Progenitor cell of endocrine pancreas (in vitro differentiated cells): ENCODE results near the gene PREP. TPM values are rescaled to one million over a fixed set of nuclear protein-coding genes. Genes with fewer than 3 reads are reported as not detected.

Experiments used
- DNase-seq: peaks from one replicate; pipeline ENCODE4 v3.0.0; 2021; ENCODE audit warnings: low spot score; ENCODE audit not compliant: unreplicated experiment
- H3K27ac Mint-ChIP-seq: 2 replicates; pipeline ENCODE4 v1.8.0; 2021; ENCODE audit warnings: mild to moderate bottlenecking, moderate library complexity, mixed read lengths
- H3K27me3 Mint-ChIP-seq: 2 replicates; pipeline ENCODE4 v1.8.0; 2021; ENCODE audit warnings: mixed read lengths
- H3K36me3 Mint-ChIP-seq: 2 replicates; pipeline ENCODE4 v1.8.0; 2022; ENCODE audit warnings: mixed read lengths; ENCODE audit not compliant: insufficient read depth
- H3K4me1 Mint-ChIP-seq: 2 replicates; pipeline ENCODE4 v1.8.0; 2021; ENCODE audit warnings: low read depth, mixed read lengths
- H3K4me3 Mint-ChIP-seq: 2 replicates; pipeline ENCODE4 v1.8.0; 2021; ENCODE audit warnings: low read depth, mild to moderate bottlenecking, moderate library complexity, mixed read lengths
- H3K9me3 Mint-ChIP-seq: 2 replicates; pipeline ENCODE4 v1.8.0; 2021; ENCODE audit warnings: low read depth, mixed read lengths
- total RNA-seq: library from RNA; stranded (reverse); gene quantifications from 2 replicates; pipeline ENCODE4 v1.2.1, GENCODE V29; 2021
- TF ChIP-seq, protein P1 (sequence below): fragments of 200-600 bp; sonication (generic); IDR thresholded peaks from one replicate; pipeline ENCODE4 v1.5.0; 2021; ENCODE audit warnings: antibody characterized with exemption, mild to moderate bottlenecking; ENCODE audit not compliant: unreplicated experiment

PREP gene
- total RNA-seq, 1 donor from 2014 or later, result 43.3 TPM

DNA sequence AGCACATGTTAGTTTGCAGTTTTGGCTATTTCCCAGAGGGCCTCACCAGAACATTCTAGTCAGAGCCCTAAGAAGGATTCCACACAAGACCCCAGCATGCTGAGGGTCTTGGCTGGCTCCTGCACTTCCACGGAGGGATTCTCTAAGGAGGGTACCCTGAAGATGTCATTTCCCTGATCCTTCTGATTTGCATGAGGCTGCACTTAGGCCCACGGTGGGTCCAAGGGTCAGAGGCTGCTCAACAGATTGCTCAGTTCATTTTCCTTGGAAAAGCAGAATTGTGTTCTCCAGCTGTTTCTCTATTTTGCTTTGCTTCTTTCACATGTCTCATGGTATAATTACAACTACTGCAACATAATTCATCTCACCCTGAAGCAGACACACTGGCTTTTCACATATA lies 22.2 kb downstream of the PREP start:
- Mint-ChIP-seq H3K27ac (no peak overlapping the region), H3K4me1 (peaks cover 15% of the 10 kb centered on the region), H3K36me3 (peaks cover 5% of the 10 kb centered on the region), H3K4me3 (no peak overlapping the region), H3K27me3 (no peaks in the 10 kb centered on the region), H3K9me3 (no peaks in the 10 kb centered on the region)
- DNase-seq, result no peak
- TF ChIP-seq, protein P1, sequence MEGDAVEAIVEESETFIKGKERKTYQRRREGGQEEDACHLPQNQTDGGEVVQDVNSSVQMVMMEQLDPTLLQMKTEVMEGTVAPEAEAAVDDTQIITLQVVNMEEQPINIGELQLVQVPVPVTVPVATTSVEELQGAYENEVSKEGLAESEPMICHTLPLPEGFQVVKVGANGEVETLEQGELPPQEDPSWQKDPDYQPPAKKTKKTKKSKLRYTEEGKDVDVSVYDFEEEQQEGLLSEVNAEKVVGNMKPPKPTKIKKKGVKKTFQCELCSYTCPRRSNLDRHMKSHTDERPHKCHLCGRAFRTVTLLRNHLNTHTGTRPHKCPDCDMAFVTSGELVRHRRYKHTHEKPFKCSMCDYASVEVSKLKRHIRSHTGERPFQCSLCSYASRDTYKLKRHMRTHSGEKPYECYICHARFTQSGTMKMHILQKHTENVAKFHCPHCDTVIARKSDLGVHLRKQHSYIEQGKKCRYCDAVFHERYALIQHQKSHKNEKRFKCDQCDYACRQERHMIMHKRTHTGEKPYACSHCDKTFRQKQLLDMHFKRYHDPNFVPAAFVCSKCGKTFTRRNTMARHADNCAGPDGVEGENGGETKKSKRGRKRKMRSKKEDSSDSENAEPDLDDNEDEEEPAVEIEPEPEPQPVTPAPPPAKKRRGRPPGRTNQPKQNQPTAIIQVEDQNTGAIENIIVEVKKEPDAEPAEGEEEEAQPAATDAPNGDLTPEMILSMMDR, result no peak

DNA sequence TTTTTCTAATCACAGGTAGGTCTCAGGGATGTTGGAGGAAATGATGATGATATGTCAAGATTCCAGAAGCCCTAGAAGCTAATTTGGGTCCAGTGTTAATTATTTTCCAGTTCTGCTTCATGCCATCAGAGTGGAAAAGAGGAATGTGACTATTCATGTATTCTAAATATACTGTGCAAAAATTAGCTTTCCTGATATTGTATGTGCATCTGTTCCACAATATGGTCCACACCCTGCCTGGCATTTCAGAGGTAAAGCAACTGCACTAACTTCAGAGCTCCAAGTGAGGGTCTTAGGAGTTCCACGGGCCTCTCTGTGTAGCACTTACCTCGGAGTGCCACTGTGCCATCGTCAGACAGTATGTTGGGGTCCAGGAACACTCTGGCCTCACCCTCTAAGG lies 27.1 kb downstream of the PREP start:
- TF ChIP-seq, protein P1, result no peak
- Mint-ChIP-seq H3K4me3 (no peak overlapping the region), H3K27me3 (no peaks in the 10 kb centered on the region), H3K9me3 (no peaks in the 10 kb centered on the region), H3K36me3 (peaks cover 17% of the 10 kb centered on the region), H3K4me1 (peaks cover 11% of the 10 kb centered on the region), H3K27ac (no peak overlapping the region)
- no peak for DNase-seq

DNA sequence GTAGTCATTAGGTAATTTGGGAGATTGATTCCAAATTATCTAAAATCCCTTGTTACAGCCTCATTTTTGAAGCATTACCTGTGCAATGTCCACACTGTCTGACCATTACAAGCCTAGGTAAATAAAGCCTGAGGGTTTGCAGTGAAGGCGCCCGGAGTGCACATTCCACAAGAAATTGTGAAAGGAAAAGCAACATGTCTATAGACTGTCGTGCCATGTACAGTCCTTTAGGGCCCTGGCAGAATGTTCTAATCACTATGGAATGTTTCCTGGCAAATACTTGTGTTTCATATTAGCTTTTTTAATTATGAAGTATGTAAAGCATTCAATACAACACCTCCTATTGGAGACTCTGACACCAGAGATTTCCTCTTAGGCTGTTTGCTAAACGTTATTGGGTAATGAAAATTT lies 28.9 kb downstream of the PREP start:
- peaks cover 26% of the 10 kb centered on the region for H3K36me3 Mint-ChIP-seq
- no peak overlapping the region for H3K4me3 Mint-ChIP-seq
- H3K27me3 Mint-ChIP-seq, result no peaks in the 10 kb centered on the region
- TF ChIP-seq, protein P1, result no peak
- H3K9me3 Mint-ChIP-seq, result peaks cover 6% of the 10 kb centered on the region
- no peak overlapping the region for H3K27ac Mint-ChIP-seq
- DNase-seq, result no peak
- peaks cover 6% of the 10 kb centered on the region for H3K4me1 Mint-ChIP-seq

DNA sequence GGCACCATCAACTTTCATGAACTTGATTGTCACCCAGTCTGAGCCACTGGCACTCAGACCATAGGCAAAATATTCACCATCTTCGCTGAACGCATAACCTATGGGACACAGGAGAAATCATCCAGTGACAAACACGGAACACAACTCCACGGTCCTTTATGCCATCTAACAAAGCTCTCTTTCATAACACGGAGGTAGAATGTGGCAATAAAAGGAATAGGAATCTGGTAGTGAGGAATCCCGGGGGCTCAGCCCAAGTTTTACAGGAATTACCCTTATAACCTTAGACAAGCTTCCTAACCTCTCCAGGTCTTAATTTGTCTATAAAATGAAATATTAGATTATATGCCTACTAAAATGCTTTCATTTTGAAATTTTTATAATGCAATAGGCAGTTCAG lies 29.4 kb downstream of the PREP start:
- H3K27ac Mint-ChIP-seq, result no peak overlapping the region
- TF ChIP-seq, protein P1, result no peak
- no peaks in the 10 kb centered on the region for H3K27me3 Mint-ChIP-seq
- no peak overlapping the region for H3K4me3 Mint-ChIP-seq
- peaks cover 31% of the 10 kb centered on the region for H3K36me3 Mint-ChIP-seq
- no peak for DNase-seq
- peaks cover 6% of the 10 kb centered on the region for H3K9me3 Mint-ChIP-seq
- H3K4me1 Mint-ChIP-seq, result peaks cover 6% of the 10 kb centered on the region

DNA sequence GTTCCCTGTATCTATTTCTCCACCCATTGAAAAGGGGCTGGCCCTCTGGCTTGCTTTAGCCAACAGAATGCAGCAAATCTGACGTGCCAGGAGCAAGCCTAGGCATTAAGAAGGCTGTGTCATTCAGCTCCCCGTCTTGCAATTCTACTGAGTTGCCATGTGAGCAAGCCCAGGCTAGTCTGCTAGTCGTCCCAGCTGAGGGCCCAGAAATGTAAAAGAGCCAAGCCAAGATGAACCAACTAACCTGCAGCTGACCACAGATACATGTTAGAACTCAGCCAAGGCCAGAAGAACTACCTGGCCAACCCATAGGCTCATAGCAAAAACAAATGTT lies 30.1 kb downstream of the PREP start:
- H3K9me3 Mint-ChIP-seq, result peaks cover 6% of the 10 kb centered on the region
- no peak overlapping the region for H3K4me3 Mint-ChIP-seq
- no peak for DNase-seq
- TF ChIP-seq, protein P1, result no peak
- H3K27ac Mint-ChIP-seq, result no peak overlapping the region
- no peaks in the 10 kb centered on the region for H3K27me3 Mint-ChIP-seq
- H3K36me3 Mint-ChIP-seq, result peaks cover 34% of the 10 kb centered on the region
- peaks cover 6% of the 10 kb centered on the region for H3K4me1 Mint-ChIP-seq
